GM19240 (cell line): ENCODE data around the gene DHX34.
"Not testable (repeated sequence)": the region's sequence is repeated elsewhere in the genome, so short reads cannot be mapped to it uniquely, and the experiment has no call there.

Source experiments
- DNase-seq: peaks from one replicate; pipeline ENCODE4 v3.0.0; 2011; ENCODE audit warnings: low spot score; ENCODE audit not compliant: insufficient read length

DHX34 gene

DNA sequence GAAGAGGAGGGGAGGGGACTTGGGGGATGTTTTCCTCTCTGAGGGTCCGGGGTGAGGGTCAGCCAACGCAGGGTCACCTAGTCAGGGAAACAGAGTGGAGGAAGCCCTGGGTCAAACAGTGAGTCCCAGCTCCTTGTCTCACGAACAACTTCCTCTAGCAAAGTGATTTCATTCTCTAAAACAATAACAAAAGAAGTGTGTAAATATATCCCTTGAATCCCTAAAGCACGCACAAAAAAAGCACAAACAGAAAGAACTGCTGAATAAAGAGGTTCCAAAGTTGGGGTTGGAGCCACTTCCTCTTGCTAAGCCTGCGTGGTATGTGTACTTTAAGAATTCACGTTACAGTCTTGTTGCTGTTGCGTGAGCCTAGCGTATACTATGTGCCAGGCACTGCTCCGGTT, 18.6 kb upstream of the DHX34 start:
- no peak for DNase-seq

DNA sequence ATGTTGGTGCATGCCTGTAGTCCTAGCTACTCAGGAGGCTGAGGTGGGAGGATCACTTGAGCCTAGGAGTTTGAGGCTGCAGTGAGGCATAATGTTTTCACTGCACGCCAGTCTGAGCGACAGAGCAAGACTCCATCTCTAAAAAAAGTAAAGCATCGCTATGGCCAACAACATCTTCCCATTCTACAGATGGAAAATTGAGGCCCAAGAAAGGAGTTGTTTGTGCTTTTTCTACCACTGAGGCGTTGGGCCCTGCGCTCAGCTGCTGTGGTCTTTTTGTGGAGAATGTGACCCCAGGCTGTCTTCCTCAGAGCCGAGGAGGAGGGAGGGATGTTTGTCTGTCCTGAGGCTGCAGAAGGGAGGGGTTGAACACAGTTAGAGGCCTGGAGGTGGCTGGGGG, 17.6 kb upstream of the DHX34 start:
- DNase-seq, result no peak

- no peak for DNase-seq
Measured at GRCh38 chr19:47331931-47332547, 17.1 kb upstream of the DHX34 start, which contains the start of gene C5AR2. C5AR2 (plus strand) TSS chr19:47332175; CDS start chr19:47340800, 8,625 bp downstream.

- DNase-seq, result not testable (repeated sequence)
Measured at GRCh38 chr19:47336765-47337718, 12.1 kb upstream of the DHX34 start.

- DNase-seq, result no peak
Measured at GRCh38 chr19:47339196-47339880, 9.8 kb upstream of the DHX34 start.

GRCh38 chr19:47340477-47341208, 8.5 kb upstream of the DHX34 start:
- DNase-seq, result no peak

GRCh38 chr19:47341734-47342133, 7.4 kb upstream of the DHX34 start:
- DNase-seq, result no peak

DNA sequence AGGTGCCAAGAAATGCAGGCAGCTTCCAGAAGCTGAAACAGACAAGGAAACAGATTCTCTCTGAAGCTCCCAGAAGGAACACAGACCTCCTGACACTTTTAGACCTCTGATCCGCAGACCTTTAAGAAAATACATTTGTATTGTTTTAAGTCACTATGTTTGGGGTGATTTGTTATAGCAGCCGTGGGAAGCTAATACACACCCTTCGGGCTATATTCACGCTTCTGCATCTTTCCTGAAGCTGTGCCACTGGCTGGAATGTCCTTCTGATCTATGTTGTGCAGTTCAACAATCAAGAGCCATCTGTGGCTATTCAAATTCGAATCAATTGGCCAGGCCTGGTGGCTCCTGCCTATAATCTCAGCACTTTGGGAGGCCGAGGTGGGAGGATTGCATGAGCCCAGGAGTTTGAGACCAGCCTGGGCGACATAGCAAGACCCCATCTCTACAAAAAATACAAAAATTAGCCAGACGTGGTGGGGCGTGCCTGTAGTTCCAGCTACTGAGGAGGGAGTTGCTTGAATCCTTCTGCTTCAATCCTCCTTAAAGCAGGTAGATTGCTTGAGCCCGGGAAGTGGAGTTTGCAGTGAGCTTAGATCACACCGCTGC, 5.8 kb upstream of the DHX34 start:
- no peak for DNase-seq

DNA sequence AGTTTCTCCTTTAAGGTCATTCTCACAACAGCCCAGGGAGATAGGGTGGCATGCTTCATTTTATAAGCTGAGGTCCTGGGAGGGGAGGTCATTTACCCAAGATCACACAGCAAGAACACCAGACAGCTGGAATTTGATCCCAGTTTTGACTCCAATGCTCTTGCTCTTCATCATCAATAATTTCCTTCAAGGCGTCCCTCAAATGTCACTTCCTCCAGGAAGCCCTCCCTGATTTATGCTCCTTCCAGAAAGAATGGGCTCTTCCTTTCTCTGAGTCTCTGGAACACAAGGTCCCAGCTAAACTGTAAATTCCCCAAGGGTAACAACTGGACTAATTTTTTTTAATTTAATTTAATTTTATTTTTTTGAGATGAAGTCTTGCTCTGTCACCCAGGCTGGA, 4.7 kb upstream of the DHX34 start:
- DNase-seq, result no peak

GRCh38 chr19:47346024-47346423, 3.1 kb upstream of the DHX34 start:
- not testable (repeated sequence) for DNase-seq

DNA sequence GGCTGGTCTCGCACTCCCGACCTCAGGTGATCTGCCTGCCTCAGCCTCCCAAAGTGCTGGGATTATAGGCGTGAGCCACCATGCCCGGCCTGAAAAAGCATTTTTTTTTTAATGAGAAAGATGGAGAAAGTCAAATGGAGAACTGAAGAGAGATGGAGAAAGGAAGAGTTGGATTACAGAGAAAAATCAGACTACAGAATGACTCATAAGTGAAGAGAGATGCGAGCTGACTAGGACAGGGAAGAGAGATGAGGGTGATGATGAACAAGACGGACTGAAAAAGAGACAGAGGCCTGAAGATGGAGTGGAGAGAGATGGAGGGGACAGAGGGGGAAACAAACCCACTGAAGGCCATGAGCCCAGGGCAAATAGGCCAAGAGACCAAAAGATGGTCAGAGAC, 1.5 kb downstream of the DHX34 start:
- no peak for DNase-seq

- DNase-seq, result no peak
Measured at GRCh38 chr19:47351548-47351947, 2.4 kb downstream of the DHX34 start.

GRCh38 chr19:47352095-47352494, 3.0 kb downstream of the DHX34 start:
- DNase-seq, result no peak

DNA sequence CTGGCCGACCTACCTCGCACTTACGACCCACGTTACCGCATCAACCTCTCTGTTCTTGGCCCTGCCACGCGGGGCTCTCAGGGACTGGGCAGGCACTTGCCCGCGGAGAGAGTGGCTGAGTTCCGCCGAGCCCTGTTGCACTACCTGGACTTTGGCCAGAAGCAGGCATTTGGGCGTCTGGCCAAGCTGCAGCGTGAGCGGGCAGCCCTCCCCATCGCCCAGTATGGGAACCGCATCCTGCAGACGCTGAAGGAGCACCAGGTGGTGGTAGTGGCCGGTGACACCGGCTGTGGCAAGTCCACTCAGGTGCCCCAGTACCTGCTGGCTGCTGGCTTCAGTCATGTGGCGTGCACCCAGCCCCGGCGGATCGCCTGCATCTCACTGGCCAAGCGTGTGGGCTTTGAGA, 4.2 kb downstream of the DHX34 start:
- DNase-seq, result no peak

DNA sequence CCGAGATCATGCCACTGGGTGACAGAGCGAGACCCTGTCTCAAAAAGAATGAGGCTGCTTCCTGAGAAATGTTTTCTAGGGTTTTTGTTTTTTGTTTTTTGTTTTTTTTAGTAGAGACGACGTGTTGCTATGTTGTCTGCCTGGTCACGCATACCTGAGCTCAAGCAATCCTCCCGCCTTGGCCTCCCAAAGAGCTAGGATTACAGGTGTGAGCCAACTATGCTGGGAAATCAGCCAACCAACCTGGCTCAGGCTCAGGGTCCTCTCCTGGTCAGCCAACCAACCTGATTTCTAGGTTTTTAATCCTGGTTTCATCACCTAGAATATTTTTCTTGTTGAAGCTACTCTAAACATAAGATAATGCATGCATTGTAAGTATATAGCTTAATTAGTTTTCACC, 7.8 kb downstream of the DHX34 start:
- no peak for DNase-seq

GRCh38 chr19:47357788-47358680, 8.9 kb downstream of the DHX34 start:
- no peak for DNase-seq

- DNase-seq, result no peak
Measured at GRCh38 chr19:47358936-47359335, 9.8 kb downstream of the DHX34 start.

- no peak for DNase-seq
Measured at GRCh38 chr19:47362321-47362720, 13.2 kb downstream of the DHX34 start.

- no peak for DNase-seq
Measured at GRCh38 chr19:47363758-47364531, 14.8 kb downstream of the DHX34 start.
